Measurements from ENCODE around the gene PLEKHO1.

GRCh38 chr1:150179867-150180266, 30.2 kb downstream of the PLEKHO1 start:
- TF ChIP-seq YY1 (IDR thresholded peaks at IDR 0.05; ENCODE audit: insufficient read depth, insufficient read length) (no peak), ZNF274 (IDR thresholded peaks at IDR 0.05; ENCODE audit: low read depth, low read length) (no peak)

All from NT2/D1 (cell line).